CD4-positive, alpha-beta T cell treated with Interleukin-6 for 4 hours (primary cell): Measurements from ENCODE around the gene EPHA4.

Source experiments
- DNase-seq: peaks from one replicate; pipeline ENCODE4 v3.0.0-alpha.2; 2020; ENCODE audit warnings: mixed read lengths

Gene EPHA4

GRCh38 chr2:221572219-221572820 lies at the start of gene EPHA4:
Gene EPHA4, minus strand, starts transcription at chr2:221572304. Its CDS starts 56 bp downstream, at chr2:221572248.
- DNase-seq: peak; percentile 89

- no peak for DNase-seq
Observed at GRCh38 chr2:221618007-221618406, 45.9 kb upstream of the EPHA4 start.

- DNase-seq: no peak
Observed at GRCh38 chr2:221616561-221616960, 44.5 kb upstream of the EPHA4 start.

GRCh38 chr2:221614274-221614673 lies 42.2 kb upstream of the EPHA4 start:
- DNase-seq: no peak

- no peak for DNase-seq
Observed at GRCh38 chr2:221612800-221613199, 40.7 kb upstream of the EPHA4 start.

GRCh38 chr2:221612161-221612560 lies 40.1 kb upstream of the EPHA4 start:
- no peak for DNase-seq

GRCh38 chr2:221610675-221611074 lies 38.6 kb upstream of the EPHA4 start:
- no peak for DNase-seq

GRCh38 chr2:221610255-221610654 lies 38.2 kb upstream of the EPHA4 start:
- no peak for DNase-seq

GRCh38 chr2:221608442-221608841 lies 36.3 kb upstream of the EPHA4 start:
- no peak for DNase-seq

GRCh38 chr2:221606424-221606823 lies 34.3 kb upstream of the EPHA4 start:
- no peak for DNase-seq

- DNase-seq: no peak
Observed at GRCh38 chr2:221605751-221606240, 33.7 kb upstream of the EPHA4 start.

- DNase-seq: no peak
Observed at GRCh38 chr2:221602938-221603337, 30.8 kb upstream of the EPHA4 start.

GRCh38 chr2:221601376-221601775 lies 29.3 kb upstream of the EPHA4 start:
- DNase-seq: no peak

GRCh38 chr2:221600388-221600787 lies 28.3 kb upstream of the EPHA4 start:
- DNase-seq: no peak

- DNase-seq: no peak
Observed at GRCh38 chr2:221596192-221596591, 24.1 kb upstream of the EPHA4 start.

- no peak for DNase-seq
Observed at GRCh38 chr2:221590861-221591365, 18.8 kb upstream of the EPHA4 start.

GRCh38 chr2:221589696-221590095 lies 17.6 kb upstream of the EPHA4 start:
- no peak for DNase-seq

- no peak for DNase-seq
Observed at GRCh38 chr2:221588306-221588985, 16.3 kb upstream of the EPHA4 start.

GRCh38 chr2:221581986-221582385 lies 9.9 kb upstream of the EPHA4 start:
- DNase-seq: no peak

GRCh38 chr2:221574231-221574570 lies 2.1 kb upstream of the EPHA4 start:
- DNase-seq: no peak

- peak; percentile 83 for DNase-seq
Observed at GRCh38 chr2:221573430-221574230, 1.5 kb upstream of the EPHA4 start.

GRCh38 chr2:221572821-221573429 lies 821 bp upstream of the EPHA4 start:
- peak; percentile 41 for DNase-seq

- peak; percentile 50 for DNase-seq
Observed at GRCh38 chr2:221571551-221572218, 419 bp downstream of the EPHA4 start.
